SK-N-SH (cell line): Measurements from ENCODE around the gene ATG16L2. TPM values are rescaled to one million over a fixed set of nuclear protein-coding genes. Genes with fewer than 3 reads are reported as not detected.

ENCODE experiments used
- CTCF ChIA-PET: fragments of 300-600, 350-600 bp; formaldehyde crosslinking; extraction: SDS; loops from one replicate; lab custom pipeline; 2021; lab: Yijun Ruan, JAX
- POLR2A ChIA-PET: fragments of 350-600 bp; sonication (Branson Sonifier 250); formaldehyde crosslinking; extraction: SDS; loops from one replicate; lab custom pipeline; 2020; ENCODE audit warnings: antibody characterized with exemption, inconsistent platforms; lab: Yijun Ruan, JAX
- DNase-seq: peaks from one replicate; pipeline ENCODE4 v3.0.0; 2012
- H2AFZ ChIP-seq: fragments of 200-600 bp; sonication (generic); 2 replicates; pipeline ENCODE4 v1.8.1; 2016; ENCODE audit warnings: antibody characterized with exemption, mild to moderate bottlenecking, low read depth
- H3F3A ChIP-seq: fragments of 200-600 bp; sonication (generic); replicated peaks from 2 replicates; pipeline ENCODE3; 2016; ENCODE audit warnings: antibody characterized with exemption, mild to moderate bottlenecking; ENCODE audit not compliant: insufficient read depth
- H3K27ac ChIP-seq, 2 experiments: fragments of 200-500 bp in 1 of 2; fragments of 200-600 bp in 1 of 2; sonication (Bioruptor generic) in 1 of 2; sonication (generic), shearing (Covaris generic) in 1 of 2; 2 replicates each; pipeline versions ENCODE4 v1.5.1 to v1.6.1; 2014 to 2016; ENCODE audit warnings: low read depth in 2 of 2, inconsistent platforms in 1 of 2, low read length in 1 of 2, mild to moderate bottlenecking in 1 of 2, mixed read lengths in 1 of 2
- H3K27me3 ChIP-seq: fragments of 200-600 bp; sonication (generic), shearing (Covaris generic); 2 replicates; pipeline ENCODE4 v1.6.1; 2016; ENCODE audit warnings: mixed run types; ENCODE audit not compliant: insufficient read depth
- H3K36me3 ChIP-seq, 2 experiments: fragments of 200-500 bp in 1 of 2; fragments of 200-600 bp in 1 of 2; sonication (Bioruptor generic) in 1 of 2; sonication (generic) in 1 of 2; replicated peaks in 1 of 2; 2 replicates each; pipeline versions ENCODE3 to v1.5.1; 2014 to 2016; ENCODE audit warnings: low read length in 1 of 2, mild to moderate bottlenecking in 1 of 2; ENCODE audit not compliant: insufficient read depth in 2 of 2, control insufficient read depth in 1 of 2
- H3K4me1 ChIP-seq, 2 experiments: fragments of 200-500 bp in 1 of 2; fragments of 200-600 bp in 1 of 2; sonication (Bioruptor generic) in 1 of 2; sonication (generic), shearing (Covaris generic) in 1 of 2; 2 replicates each; pipeline versions ENCODE4 v1.5.1 to v1.6.1; 2014 to 2016; ENCODE audit warnings: low read depth in 1 of 2, low read length in 1 of 2, mixed run types in 1 of 2; ENCODE audit not compliant: insufficient read depth in 2 of 2, control insufficient read depth in 1 of 2
- H3K4me2 ChIP-seq: fragments of 200-600 bp; sonication (generic), shearing (Covaris generic); 2 replicates; pipeline ENCODE4 v1.6.1; 2017; ENCODE audit warnings: mixed run types
- H3K4me3 ChIP-seq, 2 experiments: fragments of 200-500 bp in 1 of 2; fragments of 200-600 bp in 1 of 2; sonication (Bioruptor generic) in 1 of 2; sonication (generic), shearing (Covaris generic) in 1 of 2; 2 replicates each; pipeline versions ENCODE4 v1.5.1 to v1.8.1; 2014 to 2016; ENCODE audit warnings: low read depth in 2 of 2, inconsistent platforms in 1 of 2, low read length in 1 of 2, mild to moderate bottlenecking in 1 of 2, mixed read lengths in 1 of 2, moderate library complexity in 1 of 2
- H3K79me2 ChIP-seq: fragments of 200-600 bp; sonication (generic); 2 replicates; pipeline ENCODE4 v1.8.1; 2017; ENCODE audit warnings: mild to moderate bottlenecking; ENCODE audit not compliant: insufficient read depth
- H3K9ac ChIP-seq: fragments of 200-600 bp; sonication (generic); 2 replicates; pipeline ENCODE4 v1.6.1; 2017; ENCODE audit warnings: mixed run types
- H3K9me2 ChIP-seq: fragments of 200-600 bp; sonication (generic); 2 replicates; pipeline ENCODE4 v1.6.1; 2017; ENCODE audit warnings: mixed run types
- H3K9me3 ChIP-seq: fragments of 200-600 bp; sonication (generic); 2 replicates; pipeline ENCODE4 v1.6.1; 2017; ENCODE audit warnings: mixed run types, mild to moderate bottlenecking, moderate library complexity
- H4K20me1 ChIP-seq: fragments of 200-600 bp; sonication (generic); 2 replicates; pipeline ENCODE4 v1.6.1; 2017; ENCODE audit warnings: mild to moderate bottlenecking, mixed run types; ENCODE audit not compliant: insufficient read depth
- CHD2 ChIP-seq: fragments of 150-350 bp; IDR thresholded peaks from 2 replicates; pipeline ENCODE4 v1.6.1; 2018; ENCODE audit warnings: low read length; ENCODE audit not compliant: partially characterized antibody
- EZH2phosphoT487 ChIP-seq: fragments of 200-600 bp; sonication (generic); IDR thresholded peaks from 2 replicates; pipeline ENCODE4 v1.6.1; 2017; ENCODE audit warnings: low read depth, mixed run types, mild to moderate bottlenecking, antibody characterized with exemption, moderate library complexity, borderline replicate concordance
- MXI1 ChIP-seq: IDR thresholded peaks from 2 replicates; pipeline ENCODE4 v1.6.1; 2012; ENCODE audit warnings: mild to moderate bottlenecking, low read depth, low read length, improper control_type of control experiment
- NFIC ChIP-seq: IDR thresholded peaks from 2 replicates; pipeline ENCODE4 v1.4.0; 2012; ENCODE audit warnings: borderline replicate concordance
- NRF1 ChIP-seq: IDR thresholded peaks from 2 replicates; pipeline ENCODE4 v1.6.1; 2012; ENCODE audit warnings: low read depth, mild to moderate bottlenecking, low read length
- POLR2AphosphoS5 ChIP-seq: IDR thresholded peaks from 2 replicates; pipeline ENCODE4 v1.6.1; 2012; ENCODE audit warnings: low read depth, low read length
- RFX5 ChIP-seq: IDR thresholded peaks from 2 replicates; pipeline ENCODE4 v1.6.1; 2012; ENCODE audit warnings: mild to moderate bottlenecking, improper control_type of control experiment, low read length
- RXRA ChIP-seq: IDR thresholded peaks from 2 replicates; pipeline ENCODE4 v1.4.0; 2012; ENCODE audit warnings: low read depth, mild to moderate bottlenecking, borderline replicate concordance
- SIN3A ChIP-seq: IDR thresholded peaks from 2 replicates; pipeline ENCODE4 v1.6.1; 2012; ENCODE audit warnings: low read depth, mild to moderate bottlenecking, low read length, moderate library complexity, borderline replicate concordance
- SMC3 ChIP-seq: IDR thresholded peaks from 2 replicates; pipeline ENCODE4 v1.6.1; 2012; ENCODE audit warnings: low read depth, low read length, improper control_type of control experiment
- TAF1 ChIP-seq: IDR thresholded peaks from 2 replicates; pipeline ENCODE4 v1.6.1; 2012; ENCODE audit warnings: low read depth, mild to moderate bottlenecking, low read length, moderate library complexity, borderline replicate concordance
- WGBS: methylation state at CpG from one replicate; pipeline ENCODE4 v1.1.6; 2017; ENCODE audit warnings: low lambda C conversion rate; 5-methylcytosine and 5-hydroxymethylcytosine counted together
- polyA plus RNA-seq, 3 experiments: library from polyadenylated mRNA; depleted of rRNA; stranded (reverse); fragments of >200 nt; gene quantifications; 2 replicates each; pipeline ENCODE4 v1.2.3, GENCODE V29; 2012
- TF ChIP-seq, protein P1 (sequence below): IDR thresholded peaks from 2 replicates; pipeline ENCODE4 v1.4.0; 2012; ENCODE audit warnings: low read depth, borderline replicate concordance
- TF ChIP-seq, protein P2 (sequence below): IDR thresholded peaks from 2 replicates; pipeline ENCODE4 v1.4.0; 2012; ENCODE audit warnings: low read depth
- TF ChIP-seq, protein P3 (sequence below): fragments of 150-350 bp; IDR thresholded peaks from 2 replicates; pipeline ENCODE4 v1.6.1; 2017; ENCODE audit warnings: antibody characterized with exemption, low read length, low read depth, borderline replicate concordance
- TF ChIP-seq, protein P4 (sequence below): IDR thresholded peaks from 2 replicates; pipeline ENCODE4 v1.6.1; 2012; ENCODE audit warnings: mild to moderate bottlenecking, low read depth, low read length, moderate library complexity

ATG16L2 gene
- polyA plus RNA-seq, 1 of the 3 experiments (the other 2 are of a cell fraction) = 26.9 TPM

DNA sequence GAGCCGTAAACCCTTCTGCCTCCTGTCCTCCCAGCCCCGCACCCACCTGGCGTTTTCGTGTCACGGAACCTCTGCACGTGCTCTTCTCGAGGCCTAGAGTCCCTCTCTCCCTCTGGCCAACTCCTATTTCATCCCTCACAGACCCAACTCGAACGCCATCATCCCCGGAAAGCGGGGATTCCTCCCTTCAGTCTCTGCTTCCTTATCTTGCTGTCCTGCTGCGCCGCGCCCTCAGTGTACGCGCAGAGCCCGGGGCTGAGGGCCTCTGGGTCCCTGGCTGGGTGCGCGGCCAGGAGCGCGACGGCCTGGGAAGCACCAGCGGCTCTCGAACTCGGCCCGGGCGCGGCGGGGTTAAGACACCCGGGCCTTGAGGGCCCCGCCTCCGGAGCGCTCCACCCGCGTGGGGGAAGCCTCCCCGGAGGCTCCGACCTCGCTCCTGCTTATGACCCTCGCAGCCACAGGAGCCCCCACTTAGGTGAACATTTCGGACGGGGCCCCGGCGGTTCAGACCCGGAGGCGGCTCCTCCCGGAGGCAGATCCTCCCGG lies 398 bp upstream of the ATG16L2 start:
- Histone ChIP-seq H3K36me3 (no peaks in the 10 kb centered on the region), H3K9me2 (no peaks in the 10 kb centered on the region), H3K9me3 (no peaks in the 10 kb centered on the region), H3K9ac (peak overlapping the region; percentile 97), H3K27me3 (no peaks in the 10 kb centered on the region), H3K4me3 (peak overlapping the region; percentile 83 to 92), H3K27ac (peak overlapping the region; percentile 91 to 96), H3K4me2 (peak overlapping the region; percentile 97), H3K4me1 (peaks cover 8 to 33% of the 10 kb centered on the region in 2 experiments; a peak in 2 of 4 replicates), H2AFZ (peak overlapping the region; percentile 89), H4K20me1 (no peaks in the 10 kb centered on the region), H3F3A (no peaks in the 10 kb centered on the region), H3K79me2 (peaks cover 25% of the 10 kb centered on the region; the same call in 1 of the 2 replicates)
- ChIA-PET POLR2A (interaction anchor here (1.0 to 1.4 kb wide), 2 partner anchors 20 to 88 kb away, joined by 5 read pairs; partner anchors contain the start of gene STARD10), CTCF (interaction anchor here (0.8 to 5.4 kb wide), 13 partner anchors 9 to 486 kb away, joined by 3 to 33 read pairs (median 5); partner anchors contain the start of gene STARD10)
- DNase-seq = peak; percentile 91
- WGBS = 0% methylated on average over 22 of the region's 47 CpGs
- TF ChIP-seq RFX5 (no peak), SMC3 (no peak; the same call in 1 of the 2 replicates), NFIC (no peak), EZH2phosphoT487 (no peak), CHD2 (no peak), MXI1 (peak; percentile 63), POLR2AphosphoS5 (peak; percentile 77), SIN3A (no peak), NRF1 (no peak), TAF1 (peak; percentile 67), RXRA (no peak)
- TF ChIP-seq, protein P1, sequence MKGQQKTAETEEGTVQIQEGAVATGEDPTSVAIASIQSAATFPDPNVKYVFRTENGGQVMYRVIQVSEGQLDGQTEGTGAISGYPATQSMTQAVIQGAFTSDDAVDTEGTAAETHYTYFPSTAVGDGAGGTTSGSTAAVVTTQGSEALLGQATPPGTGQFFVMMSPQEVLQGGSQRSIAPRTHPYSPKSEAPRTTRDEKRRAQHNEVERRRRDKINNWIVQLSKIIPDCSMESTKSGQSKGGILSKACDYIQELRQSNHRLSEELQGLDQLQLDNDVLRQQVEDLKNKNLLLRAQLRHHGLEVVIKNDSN = no peak
- TF ChIP-seq, protein P2, sequence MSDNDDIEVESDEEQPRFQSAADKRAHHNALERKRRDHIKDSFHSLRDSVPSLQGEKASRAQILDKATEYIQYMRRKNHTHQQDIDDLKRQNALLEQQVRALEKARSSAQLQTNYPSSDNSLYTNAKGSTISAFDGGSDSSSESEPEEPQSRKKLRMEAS = peak; percentile 96
- TF ChIP-seq, protein P3, sequence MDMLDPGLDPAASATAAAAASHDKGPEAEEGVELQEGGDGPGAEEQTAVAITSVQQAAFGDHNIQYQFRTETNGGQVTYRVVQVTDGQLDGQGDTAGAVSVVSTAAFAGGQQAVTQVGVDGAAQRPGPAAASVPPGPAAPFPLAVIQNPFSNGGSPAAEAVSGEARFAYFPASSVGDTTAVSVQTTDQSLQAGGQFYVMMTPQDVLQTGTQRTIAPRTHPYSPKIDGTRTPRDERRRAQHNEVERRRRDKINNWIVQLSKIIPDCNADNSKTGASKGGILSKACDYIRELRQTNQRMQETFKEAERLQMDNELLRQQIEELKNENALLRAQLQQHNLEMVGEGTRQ = no peak
- TF ChIP-seq, protein P4, sequence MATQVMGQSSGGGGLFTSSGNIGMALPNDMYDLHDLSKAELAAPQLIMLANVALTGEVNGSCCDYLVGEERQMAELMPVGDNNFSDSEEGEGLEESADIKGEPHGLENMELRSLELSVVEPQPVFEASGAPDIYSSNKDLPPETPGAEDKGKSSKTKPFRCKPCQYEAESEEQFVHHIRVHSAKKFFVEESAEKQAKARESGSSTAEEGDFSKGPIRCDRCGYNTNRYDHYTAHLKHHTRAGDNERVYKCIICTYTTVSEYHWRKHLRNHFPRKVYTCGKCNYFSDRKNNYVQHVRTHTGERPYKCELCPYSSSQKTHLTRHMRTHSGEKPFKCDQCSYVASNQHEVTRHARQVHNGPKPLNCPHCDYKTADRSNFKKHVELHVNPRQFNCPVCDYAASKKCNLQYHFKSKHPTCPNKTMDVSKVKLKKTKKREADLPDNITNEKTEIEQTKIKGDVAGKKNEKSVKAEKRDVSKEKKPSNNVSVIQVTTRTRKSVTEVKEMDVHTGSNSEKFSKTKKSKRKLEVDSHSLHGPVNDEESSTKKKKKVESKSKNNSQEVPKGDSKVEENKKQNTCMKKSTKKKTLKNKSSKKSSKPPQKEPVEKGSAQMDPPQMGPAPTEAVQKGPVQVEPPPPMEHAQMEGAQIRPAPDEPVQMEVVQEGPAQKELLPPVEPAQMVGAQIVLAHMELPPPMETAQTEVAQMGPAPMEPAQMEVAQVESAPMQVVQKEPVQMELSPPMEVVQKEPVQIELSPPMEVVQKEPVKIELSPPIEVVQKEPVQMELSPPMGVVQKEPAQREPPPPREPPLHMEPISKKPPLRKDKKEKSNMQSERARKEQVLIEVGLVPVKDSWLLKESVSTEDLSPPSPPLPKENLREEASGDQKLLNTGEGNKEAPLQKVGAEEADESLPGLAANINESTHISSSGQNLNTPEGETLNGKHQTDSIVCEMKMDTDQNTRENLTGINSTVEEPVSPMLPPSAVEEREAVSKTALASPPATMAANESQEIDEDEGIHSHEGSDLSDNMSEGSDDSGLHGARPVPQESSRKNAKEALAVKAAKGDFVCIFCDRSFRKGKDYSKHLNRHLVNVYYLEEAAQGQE = no peak
